GM21515 (cell line): ENCODE data around the gene HLA-DPB1.
"Not testable (repeated sequence)": the region's sequence is repeated elsewhere in the genome, so short reads cannot be mapped to it uniquely, and the experiment has no call there.

Source experiments
- ATAC-seq: cut with Tn5 transposase; IDR thresholded peaks from one replicate; pipeline ENCODE4 v1.9.1; 2021; ENCODE audit not compliant: unreplicated experiment

HLA-DPB1 gene

GRCh38 chr6:33101121-33101737 is 25.4 kb downstream of the HLA-DPB1 start:
- not testable (repeated sequence) for ATAC-seq

GRCh38 chr6:33103776-33104175 is 28.0 kb downstream of the HLA-DPB1 start:
- no peak for ATAC-seq

- ATAC-seq: no peak
These were observed 29.1 kb downstream of the HLA-DPB1 start for GRCh38 chr6:33104887-33105286.

DNA sequence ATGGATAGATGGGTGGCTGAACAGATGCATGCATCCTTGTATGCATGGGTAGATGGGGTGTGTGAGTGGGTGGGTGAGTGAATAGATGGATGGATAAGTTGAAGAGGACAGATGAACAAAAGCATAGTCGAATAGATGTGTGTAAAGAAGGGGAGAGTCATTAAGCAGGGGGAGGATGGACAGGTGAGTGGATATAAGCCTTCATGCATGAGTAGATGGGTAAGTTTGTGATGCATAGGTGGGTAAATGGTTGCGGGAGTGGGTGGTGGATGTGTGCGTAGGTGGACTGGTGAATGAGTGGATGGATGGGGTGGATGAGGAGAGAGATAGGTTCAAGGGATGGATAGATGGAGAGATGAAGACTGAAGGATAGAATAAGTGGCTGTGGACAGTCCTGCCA is 29.6 kb downstream of the HLA-DPB1 start:
- no peak for ATAC-seq

GRCh38 chr6:33105916-33106871 is 30.4 kb downstream of the HLA-DPB1 start:
- no peak for ATAC-seq

GRCh38 chr6:33107641-33108040 is 31.9 kb downstream of the HLA-DPB1 start:
- no peak for ATAC-seq

DNA sequence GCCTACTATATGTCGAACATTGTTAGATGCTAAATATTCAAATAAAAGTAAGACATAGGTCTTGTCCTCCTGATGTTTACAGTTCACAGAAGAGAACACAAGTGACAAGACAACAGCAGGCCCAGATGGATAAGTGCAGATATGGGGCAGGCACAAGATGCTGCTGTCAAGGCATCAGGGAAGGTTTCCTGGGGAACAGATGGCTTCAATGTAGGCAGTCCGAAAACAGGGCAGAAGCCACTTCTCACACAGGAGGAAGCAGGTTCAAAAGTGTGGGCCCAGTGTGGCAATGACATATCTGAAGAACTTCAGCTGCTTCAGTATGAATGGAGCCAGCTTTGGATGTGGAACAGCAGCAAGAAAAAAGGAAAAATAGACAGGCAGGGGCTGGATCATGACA is 32.5 kb downstream of the HLA-DPB1 start:
- ATAC-seq: no peak

DNA sequence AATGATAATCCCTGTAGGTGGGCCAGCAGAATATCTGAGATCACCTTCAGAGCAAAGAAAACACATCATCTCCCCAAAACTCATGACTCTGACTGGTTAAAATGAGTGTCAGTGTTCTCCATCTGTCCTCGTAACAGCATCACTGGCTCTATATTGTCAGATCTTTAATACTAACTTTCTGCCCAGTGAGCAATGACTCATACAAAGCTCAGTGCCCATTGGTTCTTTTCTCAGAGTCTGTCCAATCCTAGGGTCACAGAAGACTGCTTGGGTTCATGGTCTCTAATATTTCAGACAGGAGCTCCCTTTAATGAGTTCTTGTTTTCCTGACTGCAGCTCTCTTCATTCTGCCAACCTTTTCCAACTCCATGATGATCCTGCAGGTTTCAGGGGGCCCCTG is 36.4 kb downstream of the HLA-DPB1 start:
- ATAC-seq: peak; percentile 71

DNA sequence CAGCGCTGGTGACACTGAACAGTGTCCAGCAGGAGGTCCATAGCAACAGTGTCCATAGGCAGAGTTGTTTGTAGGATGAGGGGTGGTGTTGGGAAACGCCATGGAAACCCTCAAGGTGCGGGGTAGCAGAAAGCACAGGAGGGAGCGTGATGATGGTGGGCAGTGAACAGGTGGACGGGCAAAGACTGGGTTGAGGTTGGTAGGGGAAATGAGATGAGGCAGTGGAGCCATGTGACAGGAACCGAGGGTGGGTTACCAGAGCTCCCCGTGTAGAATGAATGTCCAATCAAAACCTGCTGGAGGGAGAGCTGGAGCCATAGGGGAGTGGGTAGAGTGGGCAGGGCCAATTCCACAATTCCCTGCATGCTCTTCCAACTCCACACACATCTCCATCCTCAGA is 38.0 kb downstream of the HLA-DPB1 start:
- no peak for ATAC-seq

- ATAC-seq: no peak
These were observed 38.6 kb downstream of the HLA-DPB1 start for GRCh38 chr6:33114406-33114805.

DNA sequence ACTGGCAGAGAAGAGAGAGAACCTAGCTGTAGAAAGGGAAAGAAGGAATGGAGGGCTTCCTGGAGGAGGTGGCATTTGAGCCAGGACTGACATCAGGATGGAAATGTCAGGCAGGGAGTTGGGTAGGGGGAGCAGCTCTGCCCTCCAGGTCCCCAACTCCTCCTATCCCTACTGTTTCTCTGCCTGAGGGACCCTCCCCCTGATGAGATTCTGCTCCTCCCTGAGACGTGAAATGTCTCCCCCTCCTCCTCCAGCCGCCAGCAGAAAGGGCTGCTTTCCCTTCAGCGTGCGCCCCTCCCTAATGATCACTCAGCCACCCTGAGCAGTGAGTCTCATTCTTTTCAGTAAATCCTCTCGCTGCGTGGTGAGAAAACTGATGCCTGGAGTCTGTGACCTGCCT is 40.6 kb downstream of the HLA-DPB1 start:
- no peak for ATAC-seq

- ATAC-seq: no peak
These were observed 41.3 kb downstream of the HLA-DPB1 start for GRCh38 chr6:33116841-33117711.

- ATAC-seq: no peak
These were observed 42.1 kb downstream of the HLA-DPB1 start for GRCh38 chr6:33117811-33118277.

DNA sequence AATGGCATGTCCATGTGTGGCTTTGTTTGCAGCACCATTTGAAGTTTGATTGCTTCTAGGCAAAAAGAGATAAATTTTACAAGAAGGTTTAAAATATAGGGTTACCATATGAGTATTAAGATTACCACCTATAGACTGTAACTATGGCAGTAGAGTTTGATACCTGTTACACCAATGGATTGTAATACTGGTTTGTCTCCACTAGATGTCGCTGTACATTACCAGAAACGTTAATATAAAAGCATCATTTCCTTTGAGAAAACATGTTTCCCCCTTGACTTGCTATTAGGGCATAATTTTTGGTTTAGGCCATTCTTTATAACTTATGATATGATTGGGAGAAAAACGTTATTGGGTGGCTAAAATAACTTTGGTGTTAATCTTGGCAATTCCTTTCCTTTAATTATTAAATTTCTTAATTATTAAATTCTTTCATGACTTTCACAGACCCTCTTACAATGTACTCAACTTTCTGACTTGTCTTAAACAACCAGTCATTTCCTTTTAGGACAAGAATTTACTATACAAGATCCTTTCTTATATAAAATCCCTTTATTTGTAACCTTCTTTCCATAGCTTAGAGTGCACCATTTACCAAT is 42.8 kb downstream of the HLA-DPB1 start:
- no peak for ATAC-seq

- ATAC-seq: no peak
These were observed 44.2 kb downstream of the HLA-DPB1 start for GRCh38 chr6:33120001-33120400.

GRCh38 chr6:33123181-33123580 is 47.4 kb downstream of the HLA-DPB1 start:
- no peak for ATAC-seq

GRCh38 chr6:33123732-33124524 is 48.1 kb downstream of the HLA-DPB1 start:
- no peak for ATAC-seq

GRCh38 chr6:33124525-33124901 is 48.7 kb downstream of the HLA-DPB1 start:
- ATAC-seq: no peak

DNA sequence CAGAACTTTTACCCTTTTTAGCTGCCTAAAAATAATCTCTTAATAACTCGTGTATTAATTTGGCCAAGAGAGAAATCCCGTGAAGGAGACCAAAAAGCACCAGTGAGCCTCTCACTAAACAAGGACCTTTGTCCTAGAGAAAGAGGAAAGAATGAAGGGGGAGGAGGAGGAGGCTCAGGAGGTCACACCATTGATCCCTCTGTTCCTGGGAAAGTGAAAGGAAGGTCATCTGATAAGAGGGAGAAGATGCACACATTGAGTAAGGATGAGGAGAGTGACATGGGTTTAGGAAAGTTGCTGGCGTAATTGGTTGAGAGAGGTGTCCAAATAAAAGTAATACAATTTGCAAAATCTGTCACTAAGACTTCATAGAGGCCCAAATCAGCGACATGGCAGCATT is 49.2 kb downstream of the HLA-DPB1 start:
- ATAC-seq: no peak

- ATAC-seq: no peak
These were observed 50.4 kb downstream of the HLA-DPB1 start for GRCh38 chr6:33126101-33126714.
